SK-N-SH treated with all-trans-retinoic acid at 6 μM for 48 hours (cell line): ENCODE results near the gene SV2B.

ENCODE experiments used
- ARNTL ChIP-seq: fragments of 450-650 bp; formaldehyde crosslinking; IDR thresholded peaks from 2 replicates; pipeline ENCODE4 v1.5.0; 2020; ENCODE audit warnings: low read depth, mild to moderate bottlenecking, moderate library complexity, borderline replicate concordance
- CREB5 ChIP-seq: fragments of 250-450 bp; sonication (Bioruptor Pico); IDR thresholded peaks from 2 replicates; pipeline ENCODE4 v1.5.1; 2020; ENCODE audit warnings: low read depth, mild to moderate bottlenecking, moderate library complexity
- CSDC2 ChIP-seq: fragments of 250-450 bp; sonication (Bioruptor Pico); IDR thresholded peaks from 2 replicates; pipeline ENCODE4 v1.5.0; 2020; ENCODE audit warnings: mild to moderate bottlenecking, moderate library complexity
- CSRNP3 ChIP-seq: fragments of 250-450 bp; sonication (Bioruptor Pico); IDR thresholded peaks from 2 replicates; pipeline ENCODE4 v1.5.1; 2021; ENCODE audit warnings: mild to moderate bottlenecking, moderate library complexity
- ESRRG ChIP-seq: fragments of 250-450 bp; sonication (Bioruptor Pico); IDR thresholded peaks from 2 replicates; pipeline ENCODE4 v1.6.1; 2021; ENCODE audit warnings: mild to moderate bottlenecking
- GLIS3 ChIP-seq: fragments of 250-450 bp; sonication (Bioruptor Pico); IDR thresholded peaks from 2 replicates; pipeline ENCODE4 v1.5.0; 2020; ENCODE audit warnings: mild to moderate bottlenecking, moderate library complexity
- ISL1 ChIP-seq: fragments of 250-450 bp; sonication (Bioruptor Pico); IDR thresholded peaks from 2 replicates; pipeline ENCODE4 v2.1.2; 2022; ENCODE audit warnings: mild to moderate bottlenecking, moderate library complexity
- OSR1 ChIP-seq: fragments of 250-450 bp; sonication (Bioruptor Pico); IDR thresholded peaks from 2 replicates; pipeline ENCODE4 v1.8.0; 2022; ENCODE audit warnings: moderate library complexity, mild to moderate bottlenecking, inconsistent platforms
- PATZ1 ChIP-seq: fragments of 250-450 bp; sonication (Bioruptor Pico); IDR thresholded peaks from 2 replicates; pipeline ENCODE4 v1.8.0; 2020; ENCODE audit warnings: mild to moderate bottlenecking, moderate library complexity, borderline replicate concordance
- POU6F1 ChIP-seq: fragments of 250-450 bp; sonication (Bioruptor Pico); IDR thresholded peaks from 2 replicates; pipeline ENCODE4 v1.8.0; 2021; ENCODE audit warnings: low read depth, mild to moderate bottlenecking, moderate library complexity, borderline replicate concordance
- TOX ChIP-seq: fragments of 250-450 bp; sonication (Bioruptor Pico); IDR thresholded peaks from 2 replicates; pipeline ENCODE4 v1.8.0; 2021; ENCODE audit warnings: mild to moderate bottlenecking, moderate library complexity, borderline replicate concordance
- ZC3H10 ChIP-seq: fragments of 250-450 bp; sonication (Bioruptor Pico); IDR thresholded peaks from 2 replicates; pipeline ENCODE4 v1.5.1; 2021; ENCODE audit warnings: mild to moderate bottlenecking, moderate library complexity
- ZFP3 ChIP-seq: fragments of 250-450 bp; sonication (Bioruptor Pico); IDR thresholded peaks from 2 replicates; pipeline ENCODE4 v1.5.0; 2020; ENCODE audit warnings: mild to moderate bottlenecking, moderate library complexity
- ZFP30 ChIP-seq: fragments of 450-650 bp; formaldehyde crosslinking; IDR thresholded peaks from 2 replicates; pipeline ENCODE4 v1.5.0; 2022; ENCODE audit warnings: mild to moderate bottlenecking, moderate library complexity

- no peak for TF ChIP-seq ZFP3 (CRISPR knock-in tag)
- TF ChIP-seq CREB5: no peak
- TF ChIP-seq PATZ1 (CRISPR knock-in tag): no peak
- TF ChIP-seq OSR1 (CRISPR knock-in tag): no peak
- no peak for TF ChIP-seq ARNTL
- TF ChIP-seq POU6F1 (CRISPR knock-in tag): no peak
- no peak for TF ChIP-seq GLIS3
- no peak for TF ChIP-seq TOX (CRISPR knock-in tag)
- TF ChIP-seq ZFP30: no peak
- no peak for TF ChIP-seq CSDC2 (CRISPR knock-in tag)
- TF ChIP-seq ESRRG: no peak
- TF ChIP-seq CSRNP3 (CRISPR knock-in tag): no peak
- TF ChIP-seq ISL1: no peak
- no peak for TF ChIP-seq ZC3H10
Observed at GRCh38 chr15:91252322-91252721, 152.3 kb downstream of the SV2B start.
